ENCODE measurements around the gene PLXNA4. TPM values are rescaled to one million over a fixed set of nuclear protein-coding genes. Genes with fewer than 3 reads are reported as not detected.
A peak's percentile ranks its signal among the peaks of the same experiment; 100 is the strongest.

PLXNA4 gene
- total RNA-seq, 1 donor from 2014 or later = 16.2 TPM

- TF ChIP-seq, protein P1, sequence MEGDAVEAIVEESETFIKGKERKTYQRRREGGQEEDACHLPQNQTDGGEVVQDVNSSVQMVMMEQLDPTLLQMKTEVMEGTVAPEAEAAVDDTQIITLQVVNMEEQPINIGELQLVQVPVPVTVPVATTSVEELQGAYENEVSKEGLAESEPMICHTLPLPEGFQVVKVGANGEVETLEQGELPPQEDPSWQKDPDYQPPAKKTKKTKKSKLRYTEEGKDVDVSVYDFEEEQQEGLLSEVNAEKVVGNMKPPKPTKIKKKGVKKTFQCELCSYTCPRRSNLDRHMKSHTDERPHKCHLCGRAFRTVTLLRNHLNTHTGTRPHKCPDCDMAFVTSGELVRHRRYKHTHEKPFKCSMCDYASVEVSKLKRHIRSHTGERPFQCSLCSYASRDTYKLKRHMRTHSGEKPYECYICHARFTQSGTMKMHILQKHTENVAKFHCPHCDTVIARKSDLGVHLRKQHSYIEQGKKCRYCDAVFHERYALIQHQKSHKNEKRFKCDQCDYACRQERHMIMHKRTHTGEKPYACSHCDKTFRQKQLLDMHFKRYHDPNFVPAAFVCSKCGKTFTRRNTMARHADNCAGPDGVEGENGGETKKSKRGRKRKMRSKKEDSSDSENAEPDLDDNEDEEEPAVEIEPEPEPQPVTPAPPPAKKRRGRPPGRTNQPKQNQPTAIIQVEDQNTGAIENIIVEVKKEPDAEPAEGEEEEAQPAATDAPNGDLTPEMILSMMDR (IDR thresholded peaks at IDR 0.05; ENCODE audit: partially characterized antibody, unreplicated experiment) = no peak
- Mint-ChIP-seq H3K36me3 (ENCODE audit: unreplicated experiment) (peaks cover 8% of the 10 kb centered on the region), H3K27me3 (ENCODE audit: unreplicated experiment) (no peaks in the 10 kb centered on the region), H3K4me1 (ENCODE audit: low read depth, unreplicated experiment) (peaks cover 22% of the 10 kb centered on the region), H3K4me3 (ENCODE audit: unreplicated experiment) (no peak overlapping the region), H3K27ac (ENCODE audit: unreplicated experiment) (no peak overlapping the region), H3K9me3 (ENCODE audit: unreplicated experiment) (peaks cover 4% of the 10 kb centered on the region)
- DNase-seq = no peak
These were observed 84.8 kb downstream of the PLXNA4 start for GRCh38 chr7:132491391-132491945.

DNA sequence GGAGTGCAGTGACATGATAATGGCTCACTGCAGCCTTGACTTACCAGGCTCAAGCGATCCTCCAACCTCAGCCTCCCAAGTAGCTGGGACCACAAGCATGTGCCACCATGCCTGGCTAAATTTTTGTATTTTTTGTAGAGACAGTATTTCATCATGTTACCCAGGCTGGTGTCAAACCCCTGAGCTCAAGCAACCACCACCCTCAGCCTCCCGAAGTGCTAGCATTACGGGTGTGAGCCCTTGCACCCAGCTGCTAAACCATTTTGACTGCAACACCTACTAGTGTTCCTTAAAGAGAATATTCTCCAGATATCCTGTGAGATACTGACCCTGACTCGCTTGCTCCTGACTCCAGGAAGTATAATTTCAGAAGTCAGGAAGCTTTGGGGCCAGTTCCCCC is 85.8 kb downstream of the PLXNA4 start:
- H3K27me3 Mint-ChIP-seq (ENCODE audit: unreplicated experiment) = no peaks in the 10 kb centered on the region
- peaks cover 30% of the 10 kb centered on the region for H3K4me1 Mint-ChIP-seq (ENCODE audit: low read depth, unreplicated experiment)
- H3K4me3 Mint-ChIP-seq (ENCODE audit: unreplicated experiment) = no peak overlapping the region
- peaks cover 8% of the 10 kb centered on the region for H3K36me3 Mint-ChIP-seq (ENCODE audit: unreplicated experiment)
- no peak overlapping the region for H3K27ac Mint-ChIP-seq (ENCODE audit: unreplicated experiment)
- TF ChIP-seq, protein P1 (IDR thresholded peaks at IDR 0.05; ENCODE audit: partially characterized antibody, unreplicated experiment) = no peak
- no peak for DNase-seq
- H3K9me3 Mint-ChIP-seq (ENCODE audit: unreplicated experiment) = peaks cover 4% of the 10 kb centered on the region

- Mint-ChIP-seq H3K4me3 (ENCODE audit: unreplicated experiment) (no peak overlapping the region), H3K36me3 (ENCODE audit: unreplicated experiment) (peaks cover 8% of the 10 kb centered on the region), H3K27me3 (ENCODE audit: unreplicated experiment) (no peaks in the 10 kb centered on the region), H3K9me3 (ENCODE audit: unreplicated experiment) (peaks cover 4% of the 10 kb centered on the region), H3K27ac (ENCODE audit: unreplicated experiment) (no peak overlapping the region), H3K4me1 (ENCODE audit: low read depth, unreplicated experiment) (peaks cover 30% of the 10 kb centered on the region)
- no peak for DNase-seq
- TF ChIP-seq, protein P1 (IDR thresholded peaks at IDR 0.05; ENCODE audit: partially characterized antibody, unreplicated experiment) = no peak
These were observed 86.5 kb downstream of the PLXNA4 start for GRCh38 chr7:132489776-132490237.

GRCh38 chr7:132488634-132489302 is 87.5 kb downstream of the PLXNA4 start:
- Mint-ChIP-seq H3K4me3 (ENCODE audit: unreplicated experiment) (peak overlapping the region; percentile 14), H3K9me3 (ENCODE audit: unreplicated experiment) (peaks cover 4% of the 10 kb centered on the region), H3K27ac (ENCODE audit: unreplicated experiment) (peak overlapping the region; percentile 42), H3K27me3 (ENCODE audit: unreplicated experiment) (peaks cover under 1% of the 10 kb centered on the region), H3K36me3 (ENCODE audit: unreplicated experiment) (peaks cover 9% of the 10 kb centered on the region), H3K4me1 (ENCODE audit: low read depth, unreplicated experiment) (peaks cover 30% of the 10 kb centered on the region)
- TF ChIP-seq, protein P1 (IDR thresholded peaks at IDR 0.05; ENCODE audit: partially characterized antibody, unreplicated experiment) = no peak
- no peak for DNase-seq

GRCh38 chr7:132486274-132486610 is 90.0 kb downstream of the PLXNA4 start:
- peaks cover 28% of the 10 kb centered on the region for H3K4me1 Mint-ChIP-seq (ENCODE audit: low read depth, unreplicated experiment)
- peaks cover 4% of the 10 kb centered on the region for H3K9me3 Mint-ChIP-seq (ENCODE audit: unreplicated experiment)
- TF ChIP-seq, protein P1 (IDR thresholded peaks at IDR 0.05; ENCODE audit: partially characterized antibody, unreplicated experiment) = no peak
- no peak overlapping the region for H3K27ac Mint-ChIP-seq (ENCODE audit: unreplicated experiment)
- H3K27me3 Mint-ChIP-seq (ENCODE audit: unreplicated experiment) = peaks cover 3% of the 10 kb centered on the region
- no peak overlapping the region for H3K4me3 Mint-ChIP-seq (ENCODE audit: unreplicated experiment)
- H3K36me3 Mint-ChIP-seq (ENCODE audit: unreplicated experiment) = peaks cover 16% of the 10 kb centered on the region
- peak; percentile 45 for DNase-seq
